Panc1 (cell line): ENCODE results near the gene AFF3.

Source experiments
- TF ChIP-seq, protein P1 (sequence below): fragments of 450-650 bp; IDR thresholded peaks from 2 replicates; pipeline ENCODE4 v1.5.1; 2017; ENCODE audit warnings: mild to moderate bottlenecking
- TF ChIP-seq, protein P2 (sequence below), 2 experiments: IDR thresholded peaks; 2 replicates each; pipeline ENCODE4 v1.6.1; 2011 to 2012; ENCODE audit warnings: low read depth in 2 of 2, control low read depth in 1 of 2, low read length in 1 of 2, mild to moderate bottlenecking in 1 of 2, moderate library complexity in 1 of 2; ENCODE audit not compliant: insufficient read depth in 1 of 2

DNA sequence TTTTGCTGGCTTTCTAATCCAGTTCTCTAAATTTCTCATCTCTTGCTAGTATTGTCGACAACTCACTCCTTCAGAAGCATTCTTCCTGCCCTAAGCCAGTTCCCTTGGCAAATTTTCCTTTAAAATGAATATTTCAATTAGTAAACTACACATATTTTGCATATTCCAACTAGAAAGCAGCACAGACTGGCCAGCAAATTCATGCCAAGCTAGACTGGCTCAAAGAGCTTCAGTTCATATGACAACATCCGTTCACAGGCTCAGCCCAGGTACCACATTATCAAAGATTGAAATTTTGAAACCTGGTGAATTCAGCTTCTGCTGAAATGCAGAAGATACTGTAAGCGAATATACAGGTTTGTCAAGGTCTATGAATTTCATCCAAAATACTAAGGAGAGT, 64.5 kb downstream of the AFF3 start:
- TF ChIP-seq, protein P1, sequence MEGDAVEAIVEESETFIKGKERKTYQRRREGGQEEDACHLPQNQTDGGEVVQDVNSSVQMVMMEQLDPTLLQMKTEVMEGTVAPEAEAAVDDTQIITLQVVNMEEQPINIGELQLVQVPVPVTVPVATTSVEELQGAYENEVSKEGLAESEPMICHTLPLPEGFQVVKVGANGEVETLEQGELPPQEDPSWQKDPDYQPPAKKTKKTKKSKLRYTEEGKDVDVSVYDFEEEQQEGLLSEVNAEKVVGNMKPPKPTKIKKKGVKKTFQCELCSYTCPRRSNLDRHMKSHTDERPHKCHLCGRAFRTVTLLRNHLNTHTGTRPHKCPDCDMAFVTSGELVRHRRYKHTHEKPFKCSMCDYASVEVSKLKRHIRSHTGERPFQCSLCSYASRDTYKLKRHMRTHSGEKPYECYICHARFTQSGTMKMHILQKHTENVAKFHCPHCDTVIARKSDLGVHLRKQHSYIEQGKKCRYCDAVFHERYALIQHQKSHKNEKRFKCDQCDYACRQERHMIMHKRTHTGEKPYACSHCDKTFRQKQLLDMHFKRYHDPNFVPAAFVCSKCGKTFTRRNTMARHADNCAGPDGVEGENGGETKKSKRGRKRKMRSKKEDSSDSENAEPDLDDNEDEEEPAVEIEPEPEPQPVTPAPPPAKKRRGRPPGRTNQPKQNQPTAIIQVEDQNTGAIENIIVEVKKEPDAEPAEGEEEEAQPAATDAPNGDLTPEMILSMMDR, result no peak
- TF ChIP-seq, protein P2, sequence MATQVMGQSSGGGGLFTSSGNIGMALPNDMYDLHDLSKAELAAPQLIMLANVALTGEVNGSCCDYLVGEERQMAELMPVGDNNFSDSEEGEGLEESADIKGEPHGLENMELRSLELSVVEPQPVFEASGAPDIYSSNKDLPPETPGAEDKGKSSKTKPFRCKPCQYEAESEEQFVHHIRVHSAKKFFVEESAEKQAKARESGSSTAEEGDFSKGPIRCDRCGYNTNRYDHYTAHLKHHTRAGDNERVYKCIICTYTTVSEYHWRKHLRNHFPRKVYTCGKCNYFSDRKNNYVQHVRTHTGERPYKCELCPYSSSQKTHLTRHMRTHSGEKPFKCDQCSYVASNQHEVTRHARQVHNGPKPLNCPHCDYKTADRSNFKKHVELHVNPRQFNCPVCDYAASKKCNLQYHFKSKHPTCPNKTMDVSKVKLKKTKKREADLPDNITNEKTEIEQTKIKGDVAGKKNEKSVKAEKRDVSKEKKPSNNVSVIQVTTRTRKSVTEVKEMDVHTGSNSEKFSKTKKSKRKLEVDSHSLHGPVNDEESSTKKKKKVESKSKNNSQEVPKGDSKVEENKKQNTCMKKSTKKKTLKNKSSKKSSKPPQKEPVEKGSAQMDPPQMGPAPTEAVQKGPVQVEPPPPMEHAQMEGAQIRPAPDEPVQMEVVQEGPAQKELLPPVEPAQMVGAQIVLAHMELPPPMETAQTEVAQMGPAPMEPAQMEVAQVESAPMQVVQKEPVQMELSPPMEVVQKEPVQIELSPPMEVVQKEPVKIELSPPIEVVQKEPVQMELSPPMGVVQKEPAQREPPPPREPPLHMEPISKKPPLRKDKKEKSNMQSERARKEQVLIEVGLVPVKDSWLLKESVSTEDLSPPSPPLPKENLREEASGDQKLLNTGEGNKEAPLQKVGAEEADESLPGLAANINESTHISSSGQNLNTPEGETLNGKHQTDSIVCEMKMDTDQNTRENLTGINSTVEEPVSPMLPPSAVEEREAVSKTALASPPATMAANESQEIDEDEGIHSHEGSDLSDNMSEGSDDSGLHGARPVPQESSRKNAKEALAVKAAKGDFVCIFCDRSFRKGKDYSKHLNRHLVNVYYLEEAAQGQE (IDR thresholded peaks at IDR 0.05; ENCODE audit: insufficient read depth in 1 of 2, low read depth in 2 of 2, low read length in 1 of 2), result no peak
